Measurements from ENCODE around the gene KIF1B. TPM values are rescaled to one million over a fixed set of nuclear protein-coding genes. Genes with fewer than 3 reads are reported as not detected.

Gene KIF1B
- total RNA-seq, 2 donors from 2014 or later = 39.7 to 47.4 TPM

- DNase-seq = no peak
Observed at GRCh38 chr1:10389271-10389973, 179.1 kb downstream of the KIF1B start.

GRCh38 chr1:10396870-10397269, 186.5 kb downstream of the KIF1B start:
- Histone ChIP-seq H3K9ac (ENCODE audit: low read depth in 2 of 2, low read length in 2 of 2) (no peak overlapping the region), H3K36me3 (no peaks in the 10 kb centered on the region), H3K27ac (no peak overlapping the region), H3K9me3 (no peaks in the 10 kb centered on the region), H3K27me3 (no peaks in the 10 kb centered on the region), H3K4me3 (no peak overlapping the region), H3K4me1 (peaks cover 11% of the 10 kb centered on the region)
- no peak for TF ChIP-seq CTCF (IDR thresholded peaks at IDR 0.05)
- intact Hi-C loops (cut with DNase I) = no loop called here
- no peak for DNase-seq

More at GRCh38 chr1:10389271-10389973, 179.1 kb downstream of the KIF1B start:
- intact Hi-C loops (cut with DNase I) = no loop called here
- no peak overlapping the region for H3K9ac ChIP-seq (ENCODE audit: low read depth in 2 of 2, low read length in 2 of 2)
- H3K27ac ChIP-seq = no peak overlapping the region
- no peak overlapping the region for H3K4me3 ChIP-seq
- peaks cover 4% of the 10 kb centered on the region for H3K4me1 ChIP-seq
- H3K36me3 ChIP-seq = no peaks in the 10 kb centered on the region
- no peaks in the 10 kb centered on the region for H3K27me3 ChIP-seq
- no peaks in the 10 kb centered on the region for H3K9me3 ChIP-seq
- TF ChIP-seq CTCF (IDR thresholded peaks at IDR 0.05) = no peak

- Histone ChIP-seq H3K4me1 (peaks cover 11% of the 10 kb centered on the region), H3K27me3 (no peaks in the 10 kb centered on the region), H3K9ac (ENCODE audit: low read depth in 2 of 2, low read length in 2 of 2) (peak overlapping the region; percentile 71 to 73), H3K36me3 (peaks cover 8% of the 10 kb centered on the region), H3K27ac (peak overlapping the region; percentile 85), H3K4me3 (peak overlapping the region; percentile 76), H3K9me3 (no peaks in the 10 kb centered on the region)
- DNase-seq = no peak
- no peak for TF ChIP-seq CTCF (IDR thresholded peaks at IDR 0.05)
- intact Hi-C loops (cut with DNase I) = no loop called here
Observed at GRCh38 chr1:10398278-10398733, 187.9 kb downstream of the KIF1B start.

- H3K4me1 ChIP-seq = peaks cover 11% of the 10 kb centered on the region
- peak; percentile 99 for DNase-seq
- peak within 1 kb of the TSS; percentile 85 for H3K27ac ChIP-seq
- H3K9me3 ChIP-seq = no peaks in the 10 kb centered on the region
- H3K36me3 ChIP-seq = peaks cover 10% of the 10 kb centered on the region
- peak within 1 kb of the TSS; percentile 77 to 78 for H3K9ac ChIP-seq (ENCODE audit: low read depth in 2 of 2, low read length in 2 of 2)
- H3K4me3 ChIP-seq = peak within 1 kb of the TSS; percentile 76
- intact Hi-C loops (cut with DNase I) = no loop called here
- no peak for TF ChIP-seq CTCF (IDR thresholded peaks at IDR 0.05)
- no peaks in the 10 kb centered on the region for H3K27me3 ChIP-seq
Observed at GRCh38 chr1:10398734-10399443, 188.5 kb downstream of the KIF1B start, which contains the start of gene PGD. Gene PGD, plus strand, starts transcription at chr1:10399064. Its CDS starts 54 bp downstream, at chr1:10399118.

- intact Hi-C loops (cut with DNase I) = no loop called here
- Histone ChIP-seq H3K4me1 (peaks cover 11% of the 10 kb centered on the region), H3K27ac (peak overlapping the region; percentile 85), H3K9me3 (no peaks in the 10 kb centered on the region), H3K9ac (ENCODE audit: low read depth in 2 of 2, low read length in 2 of 2) (peak overlapping the region; percentile 77 to 78), H3K36me3 (peaks cover 15% of the 10 kb centered on the region), H3K4me3 (peak overlapping the region; percentile 76), H3K27me3 (no peaks in the 10 kb centered on the region)
- DNase-seq = no peak
- TF ChIP-seq CTCF (IDR thresholded peaks at IDR 0.05) = no peak
Observed at GRCh38 chr1:10399444-10399941, 189.1 kb downstream of the KIF1B start.
